Trophoblast cell (in vitro differentiated cells and primary cell): ENCODE measurements around the gene ATN1.

ENCODE experiments used
- DNase-seq, 2 donors: peaks; one replicate each; pipeline ENCODE4 v3.0.0-alpha.2; 2016
- H2AFZ ChIP-seq: 2 replicates; pipeline ENCODE4 v1.6.1; 2013; ENCODE audit warnings: low read length, moderate library complexity, mild to moderate bottlenecking; ENCODE audit not compliant: insufficient read depth, poor library complexity
- H2AK5ac ChIP-seq: 2 replicates; pipeline ENCODE4 v1.6.1; 2013; ENCODE audit warnings: mild to moderate bottlenecking, low read length
- H2BK120ac ChIP-seq: 2 replicates; pipeline ENCODE4 v1.6.1; 2013; ENCODE audit warnings: low read length, mild to moderate bottlenecking, moderate library complexity; ENCODE audit not compliant: insufficient read depth, poor library complexity
- H2BK12ac ChIP-seq: 2 replicates; pipeline ENCODE4 v1.6.1; 2013; ENCODE audit warnings: mild to moderate bottlenecking, low read length, moderate library complexity
- H2BK5ac ChIP-seq: 2 replicates; pipeline ENCODE4 v1.6.1; 2013; ENCODE audit warnings: low read length, low read depth, moderate library complexity, mild to moderate bottlenecking; ENCODE audit not compliant: poor library complexity
- H3K14ac ChIP-seq: 2 replicates; pipeline ENCODE4 v1.6.1; 2013; ENCODE audit warnings: mild to moderate bottlenecking, low read length
- H3K18ac ChIP-seq: 2 replicates; pipeline ENCODE4 v1.6.1; 2013; ENCODE audit warnings: mild to moderate bottlenecking, low read length
- H3K23ac ChIP-seq: 2 replicates; pipeline ENCODE4 v1.6.1; 2013; ENCODE audit warnings: low read length
- H3K27ac ChIP-seq: 2 replicates; pipeline ENCODE4 v1.5.1; 2013; ENCODE audit warnings: low read depth, mild to moderate bottlenecking, inconsistent platforms, low read length, moderate library complexity
- H3K27me3 ChIP-seq: 2 replicates; pipeline ENCODE4 v1.6.1; 2013; ENCODE audit warnings: inconsistent platforms, mild to moderate bottlenecking, low read length, moderate library complexity; ENCODE audit not compliant: insufficient read depth
- H3K36me3 ChIP-seq, 2 experiments: 1 replicate in 1 of 2; 2 replicates in 1 of 2; pipeline ENCODE4 v1.6.1; 2013; ENCODE audit warnings: low read length in 2 of 2, mild to moderate bottlenecking in 2 of 2, moderate library complexity in 1 of 2; ENCODE audit not compliant: insufficient read depth in 2 of 2, control insufficient read depth in 1 of 2
- H3K4ac ChIP-seq: 2 replicates; pipeline ENCODE4 v1.6.1; 2013; ENCODE audit warnings: low read depth, mild to moderate bottlenecking, low read length, moderate library complexity
- H3K4me1 ChIP-seq, 2 experiments: 1 replicate in 1 of 2; 2 replicates in 1 of 2; pipeline ENCODE4 v1.6.1; 2013; ENCODE audit warnings: low read length in 2 of 2, mild to moderate bottlenecking in 2 of 2, moderate library complexity in 1 of 2; ENCODE audit not compliant: insufficient read depth in 2 of 2, control insufficient read depth in 1 of 2
- H3K4me2 ChIP-seq: 2 replicates; pipeline ENCODE4 v1.6.1; 2013; ENCODE audit warnings: inconsistent platforms, mild to moderate bottlenecking, low read length, moderate library complexity
- H3K4me3 ChIP-seq: 2 replicates; pipeline ENCODE4 v1.5.1; 2013; ENCODE audit warnings: mild to moderate bottlenecking, low read depth, low read length, inconsistent platforms
- H3K79me1 ChIP-seq: one replicate; pipeline ENCODE4 v1.6.1; 2013; ENCODE audit warnings: low read length
- H3K79me2 ChIP-seq: 2 replicates; pipeline ENCODE4 v1.6.1; 2013; ENCODE audit warnings: low read length, mild to moderate bottlenecking; ENCODE audit not compliant: control insufficient read depth, insufficient read depth, poor library complexity
- H3K9ac ChIP-seq: 2 replicates; pipeline ENCODE4 v1.6.1; 2013; ENCODE audit warnings: mild to moderate bottlenecking, low read length
- H3K9me3 ChIP-seq: 2 replicates; pipeline ENCODE4 v1.6.1; 2013; ENCODE audit warnings: low read depth, mild to moderate bottlenecking, control low read depth, inconsistent platforms, low read length; ENCODE audit not compliant: insufficient read depth
- H4K12ac ChIP-seq: 2 replicates; pipeline ENCODE4 v1.6.1; 2013; ENCODE audit warnings: low read depth, mild to moderate bottlenecking, low read length, moderate library complexity
- H4K8ac ChIP-seq: 2 replicates; pipeline ENCODE4 v1.6.1; 2013; ENCODE audit warnings: low read depth, mild to moderate bottlenecking, low read length, moderate library complexity
- H4K91ac ChIP-seq: one replicate; pipeline ENCODE4 v1.6.1; 2013; ENCODE audit warnings: low read depth, mild to moderate bottlenecking, low read length, moderate library complexity
- WGBS: extraction: QIAGEN DNeasy Blood & Tissue Kit; methylation state at CpG from one replicate; pipeline ENCODE4 v1.1.7; 2013; ENCODE audit warnings: missing lambda C conversion rate; ENCODE audit not compliant: insufficient read length, insufficient coverage; ENCODE audit errors: extremely low coverage; 5-methylcytosine and 5-hydroxymethylcytosine counted together

Gene ATN1

GRCh38 chr12:6934110-6934509, 6.4 kb downstream of the ATN1 start:
- Histone ChIP-seq H4K12ac (peak overlapping the region; percentile 14), H2AK5ac (no peak overlapping the region), H2BK12ac (no peak overlapping the region), H3K79me2 (peaks cover 17% of the 10 kb centered on the region), H2BK5ac (no peak overlapping the region), H4K8ac (no peak overlapping the region), H3K27me3 (no peaks in the 10 kb centered on the region), H3K4me3 (no peak overlapping the region), H3K18ac (no peak overlapping the region), H2BK120ac (no peak overlapping the region), H3K27ac (no peak overlapping the region), H3K4me1 (peaks cover 16 to 19% of the 10 kb centered on the region in 2 experiments), H3K4me2 (no peak overlapping the region), H3K9me3 (no peaks in the 10 kb centered on the region), H3K23ac (no peak overlapping the region), H3K14ac (no peak overlapping the region), H3K9ac (no peak overlapping the region), H3K36me3 (peaks cover 45 to 49% of the 10 kb centered on the region in 2 experiments), H3K4ac (no peak overlapping the region), H3K79me1 (peaks cover 11% of the 10 kb centered on the region), H2AFZ (no peak overlapping the region), H4K91ac (no peak overlapping the region)
- WGBS: no CpG with 5 or more reads among the region's 8 CpGs
- no peak for DNase-seq

GRCh38 chr12:6935371-6936193, 7.8 kb downstream of the ATN1 start:
- H3K79me2 ChIP-seq: peaks cover 8% of the 10 kb centered on the region
- H4K91ac ChIP-seq: no peak overlapping the region
- WGBS: no CpG with 5 or more reads among the region's 14 CpGs

GRCh38 chr12:6936194-6936635, 8.5 kb downstream of the ATN1 start:
- no peak overlapping the region for H3K27ac ChIP-seq
- WGBS: no CpG with 5 or more reads among the region's 3 CpGs
- no peak overlapping the region for H3K23ac ChIP-seq
- H2AFZ ChIP-seq: no peak overlapping the region
- H4K12ac ChIP-seq: no peak overlapping the region
- no peak overlapping the region for H3K18ac ChIP-seq
- H3K9me3 ChIP-seq: no peaks in the 10 kb centered on the region
- peaks cover 5 to 9% of the 10 kb centered on the region in 2 experiments for H3K4me1 ChIP-seq
- no peak overlapping the region for H3K4me2 ChIP-seq
- peaks cover 8% of the 10 kb centered on the region for H3K79me1 ChIP-seq
- H3K14ac ChIP-seq: no peak overlapping the region
- H2BK120ac ChIP-seq: no peak overlapping the region
- H3K4ac ChIP-seq: no peak overlapping the region
- DNase-seq: no peak
- H2BK5ac ChIP-seq: no peak overlapping the region
- no peaks in the 10 kb centered on the region for H3K27me3 ChIP-seq
- no peak overlapping the region for H4K91ac ChIP-seq
- peaks cover 8% of the 10 kb centered on the region for H3K79me2 ChIP-seq
- H2AK5ac ChIP-seq: no peak overlapping the region
- no peak overlapping the region for H3K9ac ChIP-seq
- H3K36me3 ChIP-seq: peaks cover 60 to 68% of the 10 kb centered on the region in 2 experiments
- H2BK12ac ChIP-seq: no peak overlapping the region
- no peak overlapping the region for H4K8ac ChIP-seq
- no peak overlapping the region for H3K4me3 ChIP-seq

More at GRCh38 chr12:6935371-6936193, 7.8 kb downstream of the ATN1 start:
- no peak overlapping the region for H3K4me2 ChIP-seq
- no peak overlapping the region for H3K14ac ChIP-seq
- H3K27me3 ChIP-seq: no peaks in the 10 kb centered on the region
- no peak overlapping the region for H3K9ac ChIP-seq
- H3K79me1 ChIP-seq: peaks cover 8% of the 10 kb centered on the region
- H3K4me3 ChIP-seq: no peak overlapping the region
- H2AK5ac ChIP-seq: no peak overlapping the region
- H3K27ac ChIP-seq: no peak overlapping the region
- no peak for DNase-seq
- H2BK12ac ChIP-seq: no peak overlapping the region
- H4K8ac ChIP-seq: no peak overlapping the region
- no peak overlapping the region for H3K18ac ChIP-seq
- peaks cover 5 to 9% of the 10 kb centered on the region in 2 experiments for H3K4me1 ChIP-seq
- no peak overlapping the region for H4K12ac ChIP-seq
- H2BK120ac ChIP-seq: no peak overlapping the region
- no peak overlapping the region for H3K4ac ChIP-seq
- no peak overlapping the region for H2AFZ ChIP-seq
- no peak overlapping the region for H2BK5ac ChIP-seq
- peaks cover 53 to 61% of the 10 kb centered on the region in 2 experiments for H3K36me3 ChIP-seq
- no peaks in the 10 kb centered on the region for H3K9me3 ChIP-seq
- no peak overlapping the region for H3K23ac ChIP-seq

- H2BK5ac ChIP-seq: no peak overlapping the region
- peaks cover 8% of the 10 kb centered on the region for H3K79me2 ChIP-seq
- no peak overlapping the region for H2BK120ac ChIP-seq
- H4K12ac ChIP-seq: peak overlapping the region; percentile 46
- no peak overlapping the region for H2AK5ac ChIP-seq
- no peak overlapping the region for H3K18ac ChIP-seq
- no CpG with 5 or more reads among the region's 36 CpGs for WGBS
- DNase-seq: no peak
- no peak overlapping the region for H3K9ac ChIP-seq
- no peaks in the 10 kb centered on the region for H3K9me3 ChIP-seq
- H3K36me3 ChIP-seq: peaks cover 66 to 74% of the 10 kb centered on the region in 2 experiments
- peak overlapping the region; percentile 72 for H3K4me2 ChIP-seq
- peaks cover 5 to 9% of the 10 kb centered on the region in 2 experiments for H3K4me1 ChIP-seq
- H3K79me1 ChIP-seq: peaks cover 8% of the 10 kb centered on the region
- peak overlapping the region; percentile 70 for H3K27ac ChIP-seq
- no peak overlapping the region for H4K91ac ChIP-seq
- no peak overlapping the region for H3K4ac ChIP-seq
- no peak overlapping the region for H3K14ac ChIP-seq
- peak overlapping the region; percentile 54 for H3K4me3 ChIP-seq
- no peaks in the 10 kb centered on the region for H3K27me3 ChIP-seq
- no peak overlapping the region for H2AFZ ChIP-seq
- no peak overlapping the region for H2BK12ac ChIP-seq
- peak overlapping the region; percentile 59 for H4K8ac ChIP-seq
- no peak overlapping the region for H3K23ac ChIP-seq
Observed at GRCh38 chr12:6936636-6937480, 9.1 kb downstream of the ATN1 start.
